IMR-90 (cell line): ENCODE measurements around the gene MAGI2. TPM values are rescaled to one million over a fixed set of nuclear protein-coding genes. Genes with fewer than 3 reads are reported as not detected.

Experiments
- ATAC-seq: fragments of 200-7000 bp; cut with Tn5 transposase; 2 replicates; pipeline ENCODE4 v1.9.1; 2020; ENCODE audit warnings: low read depth, mild to moderate bottlenecking, moderate library complexity
- BruUV-seq: library from RNA; stranded (reverse); fragments of 400-500 nt; replicated peaks from 2 replicates; lab custom pipeline; 2021; lab: Mats Ljungman, UMichigan
- CTCF ChIA-PET: fragments of 300-600 bp; formaldehyde crosslinking; extraction: SDS; loops from one replicate; lab custom pipeline; 2021; ENCODE audit warnings: antibody characterized with exemption; lab: Yijun Ruan, JAX
- POLR2A ChIA-PET: fragments of 300-600 bp; sonication (Branson Sonifier 250); formaldehyde crosslinking; loops from one replicate; lab custom pipeline; 2022; ENCODE audit warnings: antibody characterized with exemption; ENCODE audit not compliant: unreplicated experiment; lab: Charles Lee
- DNase-seq: peaks from one replicate; pipeline ENCODE4 v3.0.0; 2013
- H2AFZ ChIP-seq: replicated peaks from 2 replicates; pipeline ENCODE3; 2013; ENCODE audit warnings: low read length, mild to moderate bottlenecking; ENCODE audit not compliant: poor library complexity
- H2AK5ac ChIP-seq: 2 replicates; pipeline ENCODE4 v1.6.1; 2013; ENCODE audit warnings: low read depth, low read length, inconsistent platforms
- H2AK9ac ChIP-seq: replicated peaks from 2 replicates; pipeline ENCODE3; 2013; ENCODE audit warnings: mild to moderate bottlenecking, low read depth, low read length, moderate library complexity; ENCODE audit not compliant: poor library complexity
- H2BK120ac ChIP-seq: 2 replicates; pipeline ENCODE4 v1.6.1; 2013; ENCODE audit warnings: low read depth, low read length, inconsistent platforms
- H2BK15ac ChIP-seq: 3 replicates; pipeline ENCODE4 v1.6.1; 2013; ENCODE audit warnings: low read depth, low read length, inconsistent platforms
- H2BK20ac ChIP-seq: 2 replicates; pipeline ENCODE4 v1.6.1; 2013; ENCODE audit warnings: low read depth, mild to moderate bottlenecking, inconsistent platforms, low read length, moderate library complexity
- H2BK5ac ChIP-seq: 2 replicates; pipeline ENCODE4 v1.6.1; 2013; ENCODE audit warnings: mild to moderate bottlenecking, low read depth, low read length, inconsistent platforms; ENCODE audit not compliant: poor library complexity, severe bottlenecking
- H3K14ac ChIP-seq: replicated peaks from 2 replicates; pipeline ENCODE4 v1.6.1; 2013; ENCODE audit warnings: low read depth, low read length, inconsistent platforms
- H3K18ac ChIP-seq: 2 replicates; pipeline ENCODE4 v1.6.1; 2013; ENCODE audit warnings: low read depth, low read length, control low read depth
- H3K23ac ChIP-seq: 2 replicates; pipeline ENCODE4 v1.6.1; 2013; ENCODE audit warnings: low read depth, low read length, inconsistent platforms
- H3K27ac ChIP-seq: 2 replicates; pipeline ENCODE4 v1.5.1; 2013; ENCODE audit warnings: mild to moderate bottlenecking, control low read depth, low read length; ENCODE audit not compliant: insufficient read depth
- H3K27me3 ChIP-seq: 2 replicates; pipeline ENCODE4 v1.6.1; 2013; ENCODE audit warnings: low read length; ENCODE audit not compliant: control insufficient read depth, insufficient read depth
- H3K36me3 ChIP-seq: 2 replicates; pipeline ENCODE4 v1.6.1; 2013; ENCODE audit warnings: low read length, mixed read lengths; ENCODE audit not compliant: control insufficient read depth, insufficient read depth
- H3K4ac ChIP-seq: 2 replicates; pipeline ENCODE4 v1.6.1; 2013; ENCODE audit warnings: low read depth, low read length, inconsistent platforms
- H3K4me1 ChIP-seq: 2 replicates; pipeline ENCODE4 v1.6.1; 2013; ENCODE audit warnings: low read length, mixed read lengths; ENCODE audit not compliant: control insufficient read depth, insufficient read depth
- H3K4me2 ChIP-seq: 2 replicates; pipeline ENCODE4 v1.6.1; 2013; ENCODE audit warnings: low read depth, mild to moderate bottlenecking, control low read depth, low read length, moderate library complexity
- H3K4me3 ChIP-seq: 2 replicates; pipeline ENCODE4 v1.5.1; 2013; ENCODE audit warnings: low read depth, mild to moderate bottlenecking, control low read depth, low read length, moderate library complexity; ENCODE audit not compliant: insufficient read depth
- H3K56ac ChIP-seq: 2 replicates; pipeline ENCODE4 v1.6.1; 2013; ENCODE audit warnings: low read length, inconsistent platforms; ENCODE audit not compliant: insufficient read depth; ENCODE audit errors: extremely low read depth
- H3K79me1 ChIP-seq, 2 experiments: 2 replicates each; pipeline ENCODE4 v1.6.1; 2013; ENCODE audit warnings: low read length in 2 of 2, inconsistent platforms in 1 of 2, low read depth in 1 of 2
- H3K9ac ChIP-seq: 2 replicates; pipeline ENCODE4 v1.6.1; 2013; ENCODE audit warnings: low read depth, low read length, control low read depth
- H3K9me1 ChIP-seq: 2 replicates; pipeline ENCODE4 v1.6.1; 2013; ENCODE audit warnings: low read length, inconsistent platforms; ENCODE audit not compliant: insufficient read depth
- H3K9me3 ChIP-seq: 2 replicates; pipeline ENCODE4 v1.6.1; 2013; ENCODE audit warnings: low read length; ENCODE audit not compliant: control insufficient read depth, insufficient read depth
- H4K20me1 ChIP-seq: 2 replicates; pipeline ENCODE4 v1.6.1; 2013; ENCODE audit warnings: low read length, inconsistent platforms; ENCODE audit not compliant: insufficient read depth
- H4K5ac ChIP-seq: 2 replicates; pipeline ENCODE4 v1.6.1; 2013; ENCODE audit warnings: mild to moderate bottlenecking, low read depth, low read length, control low read depth
- H4K8ac ChIP-seq, 2 experiments: 2 replicates each; pipeline ENCODE4 v1.6.1; 2013; ENCODE audit warnings: low read depth in 2 of 2, low read length in 2 of 2, control low read depth in 1 of 2, inconsistent platforms in 1 of 2
- H4K91ac ChIP-seq: 2 replicates; pipeline ENCODE4 v1.6.1; 2013; ENCODE audit warnings: low read depth, low read length, inconsistent platforms; ENCODE audit not compliant: insufficient read depth
- POLR2A ChIP-seq: IDR thresholded peaks from 2 replicates; pipeline ENCODE4 v1.6.1; 2012; ENCODE audit warnings: mild to moderate bottlenecking, low read depth, low read length
- RCOR1 ChIP-seq: IDR thresholded peaks from 2 replicates; pipeline ENCODE4 v1.6.1; 2012; ENCODE audit warnings: mild to moderate bottlenecking, low read length, improper control_type of control experiment; ENCODE audit not compliant: insufficient replicate concordance
- SMC3 ChIP-seq: fragments of 150-350 bp; IDR thresholded peaks from 2 replicates; pipeline ENCODE4 v1.6.1; 2016; ENCODE audit warnings: low read depth, mild to moderate bottlenecking, antibody characterized with exemption, low read length, moderate library complexity
- WGBS, 2 experiments: methylation state at CpG; one replicate each; pipeline versions ENCODE4 v1.1.5 to v1.1.7; 2013; ENCODE audit warnings: missing lambda C conversion rate in 2 of 2; ENCODE audit not compliant: insufficient read length in 1 of 2; ENCODE audit errors: extremely low coverage in 2 of 2; 5-methylcytosine and 5-hydroxymethylcytosine counted together
- dilution Hi-C: fragments of 300-500 bp; cut with HindIII; formaldehyde crosslinking; loops from one replicate; pipeline ENCODE4 v1.14.3; 2018; ENCODE audit warnings: low sequenced_read_pairs; ENCODE audit not compliant: unreplicated experiment
- in situ Hi-C: fragments of 300-500 bp; cut with MboI; formaldehyde crosslinking; loops from 3 replicates; pipeline ENCODE4 v1.14.3; 2019; ENCODE audit warnings: low sequenced_read_pairs, inconsistent platforms, mixed read lengths
- intact Hi-C: fragments of 100-400 bp; cut with micrococcal nuclease; formaldehyde crosslinking; loops from 2 replicates; pipeline ENCODE4 v1.10.0; 2022
- polyA plus RNA-seq, 3 experiments: library from polyadenylated mRNA; depleted of rRNA; stranded (reverse); fragments of >200 nt; gene quantifications; 2 replicates each; pipeline ENCODE4 v1.2.3, GENCODE V29; 2012; ENCODE audit warnings: low replicate concordance in 1 of 3
- total RNA-seq: library from RNA; depleted of rRNA; stranded (reverse); fragments of >200 nt; gene quantifications from 2 replicates; pipeline ENCODE4 v1.2.3, GENCODE V29; 2012
- TF ChIP-seq, protein P1 (sequence below): conservative IDR thresholded peaks from 2 replicates; pipeline ENCODE4 v1.5.1; 2012; ENCODE audit warnings: mild to moderate bottlenecking, low read depth, low read length, improper control_type of control experiment

The MAGI2 gene
- total and polyA plus RNA-seq, 2 of the 4 experiments (the other 2 are of a cell fraction), result 2.5 to 17.9 TPM

DNA sequence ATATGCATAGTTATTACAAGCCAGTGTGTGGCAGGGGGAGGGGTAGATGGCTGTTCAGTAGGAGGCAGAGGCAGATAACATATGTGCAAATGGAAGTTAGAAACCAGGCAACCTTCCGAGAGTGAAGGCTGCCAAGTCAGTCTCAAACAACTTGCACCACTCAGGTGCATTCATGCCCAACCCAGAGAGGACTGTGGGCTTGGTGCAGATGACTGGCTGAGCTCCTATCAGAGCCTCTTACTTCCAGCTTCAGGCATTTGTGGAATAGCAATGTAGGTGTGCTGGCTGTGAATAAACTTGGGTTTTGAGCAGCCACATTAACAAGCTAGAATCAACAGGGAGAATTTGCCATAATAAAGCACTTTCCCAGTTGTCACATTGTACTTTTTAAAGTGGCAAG is 865.1 kb downstream of the MAGI2 start:
- no CpG with 5 or more reads among the region's 1 CpG for WGBS, 2 experiments
- H2BK5ac ChIP-seq, result no peak overlapping the region
- POLR2A ChIA-PET, result interaction anchor here (0.6 kb wide), 1 partner anchor 878 kb away, joined by 3 read pairs; no protein-coding TSS in a partner anchor
- no peak overlapping the region for H3K4me3 ChIP-seq
- no peak overlapping the region for H3K23ac ChIP-seq
- no peak overlapping the region for H4K8ac ChIP-seq
- H3K27ac ChIP-seq, result no peak overlapping the region
- no peak overlapping the region for H2AK9ac ChIP-seq
- H3K4ac ChIP-seq, result no peak overlapping the region
- no peak overlapping the region for H3K4me2 ChIP-seq
- DNase-seq (no peak), ATAC-seq (no peak)
- in situ Hi-C loops, result no loop called here
- no peak overlapping the region for H2AK5ac ChIP-seq
- dilution Hi-C loops, result no loop called here
- H3K18ac ChIP-seq, result no peak overlapping the region
- TF ChIP-seq, protein P1, sequence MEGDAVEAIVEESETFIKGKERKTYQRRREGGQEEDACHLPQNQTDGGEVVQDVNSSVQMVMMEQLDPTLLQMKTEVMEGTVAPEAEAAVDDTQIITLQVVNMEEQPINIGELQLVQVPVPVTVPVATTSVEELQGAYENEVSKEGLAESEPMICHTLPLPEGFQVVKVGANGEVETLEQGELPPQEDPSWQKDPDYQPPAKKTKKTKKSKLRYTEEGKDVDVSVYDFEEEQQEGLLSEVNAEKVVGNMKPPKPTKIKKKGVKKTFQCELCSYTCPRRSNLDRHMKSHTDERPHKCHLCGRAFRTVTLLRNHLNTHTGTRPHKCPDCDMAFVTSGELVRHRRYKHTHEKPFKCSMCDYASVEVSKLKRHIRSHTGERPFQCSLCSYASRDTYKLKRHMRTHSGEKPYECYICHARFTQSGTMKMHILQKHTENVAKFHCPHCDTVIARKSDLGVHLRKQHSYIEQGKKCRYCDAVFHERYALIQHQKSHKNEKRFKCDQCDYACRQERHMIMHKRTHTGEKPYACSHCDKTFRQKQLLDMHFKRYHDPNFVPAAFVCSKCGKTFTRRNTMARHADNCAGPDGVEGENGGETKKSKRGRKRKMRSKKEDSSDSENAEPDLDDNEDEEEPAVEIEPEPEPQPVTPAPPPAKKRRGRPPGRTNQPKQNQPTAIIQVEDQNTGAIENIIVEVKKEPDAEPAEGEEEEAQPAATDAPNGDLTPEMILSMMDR, result no peak
- TF ChIP-seq SMC3 (no peak), RCOR1 (no peak), POLR2A (no peak)
- no peak overlapping the region for H2BK20ac ChIP-seq
- no peaks in the 10 kb centered on the region for H3K79me1 ChIP-seq
- intact Hi-C loops, result loop anchor here (5.0 kb wide), 1 partner anchor 334 kb away; no protein-coding TSS in a partner anchor
- H3K9me1 ChIP-seq, result no peaks in the 10 kb centered on the region
- no TSS peak for BruUV-seq
- H3K9me3 ChIP-seq, result no peaks in the 10 kb centered on the region
- H3K56ac ChIP-seq, result no peak overlapping the region
- H3K14ac ChIP-seq, result no peak overlapping the region
- H3K27me3 ChIP-seq, result no peaks in the 10 kb centered on the region
- H3K9ac ChIP-seq, result no peak overlapping the region
- no peaks in the 10 kb centered on the region for H3K36me3 ChIP-seq
- CTCF ChIA-PET, result interaction anchor here (0.5 kb wide), 1 partner anchor 662 kb away, joined by 4 read pairs; no protein-coding TSS in a partner anchor
- H2BK15ac ChIP-seq, result no peak overlapping the region
- H2BK120ac ChIP-seq, result no peak overlapping the region
- H2AFZ ChIP-seq, result no peak overlapping the region
- no peaks in the 10 kb centered on the region for H3K4me1 ChIP-seq
- H4K20me1 ChIP-seq, result no peaks in the 10 kb centered on the region
- no peak overlapping the region for H4K5ac ChIP-seq
- no peak overlapping the region for H4K91ac ChIP-seq
